CD14-positive monocyte (primary cell): ENCODE measurements around the gene CFAP57. TPM values are rescaled to one million over a fixed set of nuclear protein-coding genes. Genes with fewer than 3 reads are reported as not detected.

Experiments
- DNase-seq, 3 donors: peaks; one replicate each; pipeline ENCODE4 v3.0.0-alpha.2; 2011 to 2022
- H2AFZ ChIP-seq: 2 replicates; pipeline ENCODE4 v1.6.0; 2012; ENCODE audit warnings: mild to moderate bottlenecking, low read depth, low read length, inconsistent platforms; ENCODE audit not compliant: insufficient read depth, poor library complexity, severe bottlenecking
- H3K27ac ChIP-seq, 2 donors: 1 replicate in 1 of 2; 2 replicates in 1 of 2; pipeline ENCODE4 v1.5.1; 2012 to 2013; ENCODE audit warnings: low read length in 2 of 2, control low read depth in 1 of 2, inconsistent platforms in 1 of 2, low read depth in 1 of 2, mild to moderate bottlenecking in 1 of 2
- H3K27me3 ChIP-seq, 2 donors: one replicate each; pipeline versions ENCODE4 v1.6.0 to v1.6.1; 2011 to 2013; ENCODE audit warnings: low read length in 2 of 2; ENCODE audit not compliant: control insufficient read depth in 2 of 2, insufficient read depth in 2 of 2
- H3K36me3 ChIP-seq, 2 donors: replicated peaks in 1 of 2; 1 replicate in 1 of 2; 2 replicates in 1 of 2; pipeline versions ENCODE4 v1.5.1 to v1.6.1; 2012 to 2013; ENCODE audit warnings: low read length in 2 of 2, control low read depth in 1 of 2, inconsistent platforms in 1 of 2, mild to moderate bottlenecking in 1 of 2; ENCODE audit not compliant: insufficient read depth in 2 of 2, control insufficient read depth in 1 of 2
- H3K4me1 ChIP-seq, 2 donors: 1 replicate in 1 of 2; 2 replicates in 1 of 2; pipeline versions ENCODE4 v1.5.1 to v1.6.1; 2012 to 2013; ENCODE audit warnings: low read length in 2 of 2, control low read depth in 1 of 2, inconsistent platforms in 1 of 2, mild to moderate bottlenecking in 1 of 2, moderate library complexity in 1 of 2; ENCODE audit not compliant: insufficient read depth in 2 of 2, control insufficient read depth in 1 of 2
- H3K4me2 ChIP-seq: replicated peaks from 2 replicates; pipeline ENCODE3; 2012; ENCODE audit warnings: low read length, moderate library complexity, mild to moderate bottlenecking; ENCODE audit not compliant: poor library complexity, severe bottlenecking; ENCODE audit errors: extremely low read depth
- H3K4me3 ChIP-seq, 3 experiments: fragments of 200-600 bp in 1 of 3; sonication (generic) in 1 of 3; replicated peaks in 1 of 3; 1 replicate in 2 of 3; 2 replicates in 1 of 3; pipeline ENCODE4 v1.5.1; 2011 to 2013; ENCODE audit warnings: low read length in 3 of 3, mild to moderate bottlenecking in 3 of 3, control low read depth in 2 of 3, low read depth in 2 of 3, inconsistent platforms in 1 of 3, moderate library complexity in 1 of 3
- H3K79me2 ChIP-seq: 2 replicates; pipeline ENCODE4 v1.6.0; 2012; ENCODE audit warnings: mild to moderate bottlenecking, control low read depth, inconsistent platforms, low read length, moderate library complexity; ENCODE audit not compliant: insufficient read depth
- H3K9ac ChIP-seq: 2 replicates; pipeline ENCODE4 v1.6.0; 2017; ENCODE audit warnings: low read length, mild to moderate bottlenecking; ENCODE audit not compliant: insufficient read depth, poor library complexity, severe bottlenecking
- H3K9me3 ChIP-seq, 2 donors: replicated peaks in 1 of 2; 1 replicate in 1 of 2; 2 replicates in 1 of 2; pipeline versions ENCODE4 v1.5.1 to v1.6.1; 2012 to 2013; ENCODE audit warnings: low read length in 2 of 2, control low read depth in 1 of 2; ENCODE audit not compliant: control insufficient read depth in 1 of 2, insufficient read depth in 1 of 2
- H4K20me1 ChIP-seq: 2 replicates; pipeline ENCODE4 v1.6.0; 2012; ENCODE audit warnings: mild to moderate bottlenecking, low read length, control low read depth, moderate library complexity; ENCODE audit not compliant: insufficient read depth
- H3K27ac Mint-ChIP-seq, 7 donors: one replicate each; pipeline ENCODE4 v1.8.0; 2020; ENCODE audit warnings: mild to moderate bottlenecking in 7 of 7, mixed read lengths in 7 of 7, moderate library complexity in 6 of 7, inconsistent platforms in 2 of 7
- H3K27me3 Mint-ChIP-seq, 3 donors: one replicate each; pipeline ENCODE4 v1.8.0; 2021 to 2022; ENCODE audit warnings: low read depth in 3 of 3, mild to moderate bottlenecking in 3 of 3, mixed read lengths in 3 of 3, moderate library complexity in 3 of 3, inconsistent platforms in 1 of 3
- H3K36me3 Mint-ChIP-seq, 2 donors: one replicate each; pipeline ENCODE4 v1.8.0; 2020; ENCODE audit warnings: mixed read lengths in 2 of 2, inconsistent platforms in 1 of 2, mild to moderate bottlenecking in 1 of 2
- H3K4me1 Mint-ChIP-seq: one replicate; pipeline ENCODE4 v1.8.0; 2020; ENCODE audit warnings: mild to moderate bottlenecking, mixed read lengths
- H3K4me3 Mint-ChIP-seq, 2 donors: one replicate each; pipeline ENCODE4 v1.8.0; 2020; ENCODE audit warnings: mild to moderate bottlenecking in 2 of 2, mixed read lengths in 2 of 2, moderate library complexity in 1 of 2
- H3K9me3 Mint-ChIP-seq, 7 donors: one replicate each; pipeline ENCODE4 v1.8.0; 2020 to 2022; ENCODE audit warnings: mixed read lengths in 7 of 7, mild to moderate bottlenecking in 6 of 7, moderate library complexity in 6 of 7, inconsistent platforms in 2 of 7
- CTCF ChIP-seq: fragments of 200-600 bp; IDR thresholded peaks from one replicate; pipeline ENCODE4 v1.8.0; 2022; ENCODE audit warnings: antibody characterized with exemption, mild to moderate bottlenecking
- WGBS: methylation state at CpG from one replicate; pipeline ENCODE4 v1.1.5; 2013; ENCODE audit warnings: missing lambda C conversion rate; ENCODE audit not compliant: insufficient coverage; 5-methylcytosine and 5-hydroxymethylcytosine counted together
- intact Hi-C, 2 donors: fragments of 100-400 bp; cut with micrococcal nuclease; formaldehyde crosslinking; loops; one replicate each; pipeline versions ENCODE4 v1.15.0 to v1.15.1; 2023
- polyA plus RNA-seq, 3 donors: library from polyadenylated mRNA; depleted of rRNA in 1 of 3; unstranded in 2 of 3; stranded (reverse) in 1 of 3; fragments of 300-500 nt in 2 of 3; fragments of >200 nt in 1 of 3; fragmentation: Illumina TruSeq in 2 of 3; gene quantifications; 1 replicate in 2 of 3; 2 replicates in 1 of 3; pipeline ENCODE4 v1.2.3, GENCODE V29; 2012 to 2021

CFAP57 gene
- polyA plus RNA-seq, 3 donors: 0.01 to 0.05 TPM; not detected in 1

- no peak overlapping the region for H3K4me2 ChIP-seq
- no peak overlapping the region for H3K4me3 ChIP-seq
- Mint-ChIP-seq H3K27ac (no peak overlapping the region), H3K9me3 (peaks cover 0 to 15% (median 2%) of the 10 kb centered on the region in 7 donors), H3K4me3 (no peak overlapping the region), H3K36me3 (no peaks in the 10 kb centered on the region), H3K27me3 (peaks cover 3 to 16% (median 12%) of the 10 kb centered on the region in 3 donors), H3K4me1 (peaks cover 3% of the 10 kb centered on the region)
- intact Hi-C loops: no loop called here
- DNase-seq: no peak
- no peaks in the 10 kb centered on the region for H4K20me1 ChIP-seq
- no peak for TF ChIP-seq CTCF
- H3K4me1 ChIP-seq: no peaks in the 10 kb centered on the region
- no peak overlapping the region for H3K27ac ChIP-seq
- no peaks in the 10 kb centered on the region for H3K79me2 ChIP-seq
- no peak overlapping the region for H3K9ac ChIP-seq
- peaks cover 3 to 11% of the 10 kb centered on the region in 2 donors for H3K27me3 ChIP-seq
- no peaks in the 10 kb centered on the region for H3K36me3 ChIP-seq
- H3K9me3 ChIP-seq: no peaks in the 10 kb centered on the region
- H2AFZ ChIP-seq: no peak overlapping the region
Measured at GRCh38 chr1:43140010-43140409, 32.1 kb upstream of the CFAP57 start.

GRCh38 chr1:43140583-43140982 is 31.5 kb upstream of the CFAP57 start:
- Histone ChIP-seq H3K27me3 (peaks cover 8 to 17% of the 10 kb centered on the region in 2 donors), H3K9ac (no peak overlapping the region), H3K9me3 (no peaks in the 10 kb centered on the region), H3K4me3 (no peak overlapping the region), H2AFZ (no peak overlapping the region), H3K79me2 (no peaks in the 10 kb centered on the region), H3K27ac (no peak overlapping the region), H3K4me1 (no peaks in the 10 kb centered on the region), H3K4me2 (no peak overlapping the region), H4K20me1 (no peaks in the 10 kb centered on the region), H3K36me3 (no peaks in the 10 kb centered on the region)
- Mint-ChIP-seq H3K27ac (no peak overlapping the region), H3K36me3 (no peaks in the 10 kb centered on the region), H3K4me3 (no peak overlapping the region), H3K27me3 (peaks cover 9 to 22% (median 15%) of the 10 kb centered on the region in 3 donors), H3K9me3 (peaks cover 0 to 10% (median 2%) of the 10 kb centered on the region in 7 donors), H3K4me1 (peaks cover 3% of the 10 kb centered on the region)
- no peak for TF ChIP-seq CTCF
- intact Hi-C loops: no loop called here
- no CpG with 5 or more reads among the region's 4 CpGs for WGBS
- DNase-seq: no peak
